ENCODE measurements around the gene SENP7.
A peak's percentile ranks its signal among the peaks of the same experiment; 100 is the strongest.
"Not testable (repeated sequence)": the region's sequence is repeated elsewhere in the genome, so short reads cannot be mapped to it uniquely, and the experiment has no call there.

The SENP7 gene

GRCh38 chr3:101438641-101439040 is 74.4 kb downstream of the SENP7 start:
- DNase-seq: not testable (repeated sequence)

GRCh38 chr3:101433652-101434051 is 79.4 kb downstream of the SENP7 start:
- DNase-seq: no peak

GRCh38 chr3:101423984-101424888 is 88.8 kb downstream of the SENP7 start:
- DNase-seq: peak; percentile 2

- DNase-seq: no peak
These were observed 94.2 kb downstream of the SENP7 start for GRCh38 chr3:101418851-101419250.

GRCh38 chr3:101414121-101414520 is 98.9 kb downstream of the SENP7 start:
- no peak for DNase-seq

- no peak for DNase-seq
These were observed 99.4 kb downstream of the SENP7 start for GRCh38 chr3:101413656-101414055.

GRCh38 chr3:101391413-101391950 is 121.5 kb downstream of the SENP7 start:
- DNase-seq: no peak

GRCh38 chr3:101388706-101389105 is 124.3 kb downstream of the SENP7 start:
- DNase-seq: no peak

GRCh38 chr3:101387351-101387750 is 125.7 kb downstream of the SENP7 start:
- no peak for DNase-seq

GRCh38 chr3:101384426-101384825 is 128.6 kb downstream of the SENP7 start:
- DNase-seq: no peak

GRCh38 chr3:101383656-101384055 is 129.4 kb downstream of the SENP7 start:
- DNase-seq: no peak

- DNase-seq: no peak
These were observed 129.8 kb downstream of the SENP7 start for GRCh38 chr3:101383156-101383575.

GRCh38 chr3:101381809-101382208 is 131.2 kb downstream of the SENP7 start:
- peak; percentile 56 for DNase-seq

- DNase-seq: peak; percentile 38
These were observed 133.2 kb downstream of the SENP7 start for GRCh38 chr3:101379658-101380376.

GRCh38 chr3:101377796-101378195 is 135.2 kb downstream of the SENP7 start:
- no peak for DNase-seq

GRCh38 chr3:101377209-101377608 is 135.8 kb downstream of the SENP7 start:
- no peak for DNase-seq

GRCh38 chr3:101375586-101375985 is 137.4 kb downstream of the SENP7 start:
- no peak for DNase-seq

- DNase-seq: no peak
These were observed 150.6 kb downstream of the SENP7 start for GRCh38 chr3:101362406-101362805.

- DNase-seq: no peak
These were observed 161.2 kb downstream of the SENP7 start for GRCh38 chr3:101351829-101352228.

GRCh38 chr3:101340591-101340990 is 172.4 kb downstream of the SENP7 start:
- DNase-seq: no peak

GRCh38 chr3:101333883-101334282 is 179.1 kb downstream of the SENP7 start:
- no peak for DNase-seq

GRCh38 chr3:101329016-101329673 is 183.9 kb downstream of the SENP7 start:
- no peak for DNase-seq
